Hematopoietic multipotent progenitor cell treated with erythropoietin and hydrocortisone succinate and interleukin-3 and kit ligand, for 8 days (in vitro differentiated cells): ENCODE measurements around the gene PCSK1N.
A peak's percentile ranks its signal among the peaks of the same experiment; 100 is the strongest.
"Not testable (repeated sequence)": the region's sequence is repeated elsewhere in the genome, so short reads cannot be mapped to it uniquely, and the experiment has no call there.

Experiments
- DNase-seq: peaks from one replicate; pipeline ENCODE4 v3.0.0-alpha.2; 2015

Gene PCSK1N

GRCh38 chrX:48835524-48836329 is at the start of gene PCSK1N:
Gene PCSK1N (minus strand): TSS chrX:48835610. CDS start chrX:48835532, 78 bp downstream.
- no peak for DNase-seq

- DNase-seq, result no peak
Measured at GRCh38 chrX:48883729-48884128, 48.3 kb upstream of the PCSK1N start.

- not testable (repeated sequence) for DNase-seq
Measured at GRCh38 chrX:48876944-48877343, 41.5 kb upstream of the PCSK1N start.

- DNase-seq, result not testable (repeated sequence)
Measured at GRCh38 chrX:48872017-48872416, 36.6 kb upstream of the PCSK1N start.

- DNase-seq, result peak; percentile 8
Measured at GRCh38 chrX:48864210-48864609, 28.8 kb upstream of the PCSK1N start.

GRCh38 chrX:48854898-48855297 is 19.5 kb upstream of the PCSK1N start:
- peak; percentile 37 for DNase-seq

GRCh38 chrX:48854121-48854804 is 18.9 kb upstream of the PCSK1N start:
- not testable (repeated sequence) for DNase-seq

GRCh38 chrX:48853494-48853893 is 18.1 kb upstream of the PCSK1N start:
- DNase-seq, result not testable (repeated sequence)

GRCh38 chrX:48852857-48853256 is 17.4 kb upstream of the PCSK1N start:
- no peak for DNase-seq

GRCh38 chrX:48848847-48849246 is 13.4 kb upstream of the PCSK1N start:
- no peak for DNase-seq

GRCh38 chrX:48839686-48840085 is 4.3 kb upstream of the PCSK1N start:
- no peak for DNase-seq

GRCh38 chrX:48834383-48834709 is 1.1 kb downstream of the PCSK1N start:
- no peak for DNase-seq

GRCh38 chrX:48833542-48834138 is 1.8 kb downstream of the PCSK1N start:
- no peak for DNase-seq

GRCh38 chrX:48831909-48832291 is 3.5 kb downstream of the PCSK1N start:
- DNase-seq, result no peak

- DNase-seq, result no peak
Measured at GRCh38 chrX:48831136-48831908, 4.1 kb downstream of the PCSK1N start.

GRCh38 chrX:48829016-48829735 is 6.2 kb downstream of the PCSK1N start:
- DNase-seq, result no peak

GRCh38 chrX:48827654-48827968 is 7.8 kb downstream of the PCSK1N start:
- DNase-seq, result peak; percentile 12

- no peak for DNase-seq
Measured at GRCh38 chrX:48826876-48827653, 8.3 kb downstream of the PCSK1N start.

GRCh38 chrX:48826135-48826875 is 9.1 kb downstream of the PCSK1N start, which contains the start of gene ERAS:
Gene ERAS (plus strand): TSS chrX:48826513. CDS start chrX:48829124, 2,611 bp downstream.
- peak; percentile 20 for DNase-seq

GRCh38 chrX:48824066-48824465 is 11.3 kb downstream of the PCSK1N start:
- DNase-seq, result no peak

GRCh38 chrX:48823053-48823452 is 12.4 kb downstream of the PCSK1N start:
- no peak for DNase-seq
